Activated gamma-delta T cell treated with Interleukin-2 at 50 U/mL for 16 hours (primary cell): ENCODE measurements around the gene MRTFA.

Source experiments
- DNase-seq: peaks from one replicate; pipeline ENCODE4 v3.0.0-alpha.2; 2020

The MRTFA gene

DNA sequence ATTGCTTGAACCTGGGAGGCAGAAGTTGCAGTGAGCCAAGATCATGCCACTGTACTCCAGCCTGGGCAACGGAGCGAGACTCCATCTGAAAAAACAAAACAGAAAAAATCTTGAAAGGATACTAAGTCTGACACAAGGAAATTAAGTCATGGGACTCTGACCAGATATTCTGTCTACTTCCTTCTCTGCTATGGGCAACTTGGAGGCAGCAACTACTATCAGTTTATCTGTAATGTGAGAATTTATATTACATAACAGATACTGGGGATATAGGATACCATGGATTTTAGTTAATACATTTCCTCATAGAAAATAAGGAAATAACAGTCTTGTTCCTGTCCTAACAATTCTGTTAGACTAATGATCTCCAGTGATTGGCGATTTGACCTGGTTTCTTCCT is 267.7 kb downstream of the MRTFA start:
- DNase-seq, result no peak

DNA sequence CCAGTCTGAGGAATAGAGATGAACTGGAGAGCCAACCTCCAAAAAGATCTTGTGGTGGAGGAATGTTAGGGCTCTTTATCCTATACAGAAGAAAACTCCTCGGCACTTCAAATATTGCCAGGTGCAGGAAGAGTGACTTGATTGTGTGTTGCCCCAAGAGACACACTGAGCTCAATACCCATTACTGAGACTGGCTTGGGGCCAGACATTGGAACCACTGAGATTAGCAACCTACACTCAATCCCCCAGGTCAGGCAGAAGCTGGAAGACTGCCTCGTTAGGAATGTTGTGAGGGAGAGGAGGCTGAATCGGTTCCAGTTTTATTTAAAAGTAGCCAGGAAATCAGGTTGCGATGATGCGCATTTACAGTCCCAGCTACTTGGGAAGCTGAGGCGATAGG is 268.5 kb downstream of the MRTFA start:
- DNase-seq, result no peak

DNA sequence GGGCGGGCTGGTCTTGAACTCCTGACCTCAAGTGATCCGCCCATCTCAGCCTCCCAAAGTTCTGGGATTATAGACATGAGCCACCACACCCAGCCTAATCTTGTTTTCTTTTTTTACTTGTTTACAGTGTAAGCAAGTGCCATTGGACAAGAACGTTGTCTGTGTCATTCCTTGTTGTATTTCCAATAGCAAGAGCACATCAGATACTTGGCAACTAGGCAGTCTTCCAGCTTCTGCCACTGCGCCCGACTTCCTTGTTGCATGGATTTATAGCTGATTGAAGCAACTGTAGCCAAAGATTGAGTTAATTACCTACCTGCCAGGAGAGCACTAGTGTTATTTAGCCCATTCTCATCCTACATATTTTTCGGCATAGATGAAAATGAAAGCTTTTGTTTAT is 269.2 kb downstream of the MRTFA start:
- no peak for DNase-seq

DNA sequence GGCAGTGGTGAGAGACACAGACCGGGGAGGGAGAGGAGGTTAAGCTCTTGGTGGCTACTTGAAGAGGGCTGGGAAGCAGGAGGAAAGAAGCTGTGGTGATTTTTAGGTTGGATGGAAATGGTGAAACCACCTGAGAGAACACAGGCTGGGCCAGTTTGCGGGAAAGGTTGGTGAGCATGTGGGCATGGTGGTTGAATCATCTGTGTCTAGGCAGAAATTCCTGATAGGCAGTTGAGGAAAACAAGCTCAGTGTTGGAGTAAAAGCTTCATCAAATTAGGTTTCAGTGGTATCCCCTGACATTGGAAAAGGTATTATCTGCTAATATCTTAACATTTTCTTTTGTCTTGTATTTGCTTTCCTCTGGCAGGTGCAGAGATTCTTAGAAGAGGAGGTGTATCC is 270.5 kb downstream of the MRTFA start:
- DNase-seq, result no peak

DNA sequence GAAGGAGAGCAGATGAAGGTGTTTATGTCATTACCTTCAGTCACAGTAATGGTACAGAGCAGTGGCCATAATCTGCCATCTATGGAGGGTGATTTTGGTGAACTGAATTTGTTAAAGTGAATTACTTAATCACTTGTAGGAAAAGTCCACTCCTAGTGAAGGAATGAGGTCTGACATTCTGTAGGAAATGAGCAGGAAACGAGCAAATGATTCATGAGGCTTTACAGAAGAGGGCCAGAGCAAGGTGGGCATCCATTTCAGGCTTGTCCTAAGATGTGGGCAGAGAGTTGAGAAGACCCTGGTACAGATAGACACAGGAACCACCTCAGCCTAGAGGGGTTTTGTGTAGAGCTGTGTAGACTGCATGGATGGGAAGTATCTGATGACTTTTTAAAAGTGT is 272.1 kb downstream of the MRTFA start:
- no peak for DNase-seq

DNA sequence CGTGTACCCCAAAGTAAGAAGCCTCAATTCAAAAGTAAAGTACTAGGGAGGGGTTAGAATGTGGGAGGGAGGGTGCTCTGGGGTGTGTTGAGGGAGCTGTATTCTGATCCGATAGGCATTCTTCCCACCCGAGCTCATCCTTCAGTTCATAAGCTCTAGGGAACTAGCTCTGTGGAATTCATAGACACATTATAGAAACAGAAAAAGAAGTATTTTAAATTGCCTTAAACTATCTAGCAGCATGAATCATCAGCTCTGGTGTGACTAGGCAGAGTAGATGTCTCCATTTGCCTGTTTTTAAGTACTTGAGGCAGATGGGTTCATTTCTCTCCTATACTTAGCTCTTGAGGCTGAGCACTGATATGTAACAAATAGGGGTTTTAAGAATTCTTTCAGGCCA is 273.5 kb downstream of the MRTFA start:
- no peak for DNase-seq

DNA sequence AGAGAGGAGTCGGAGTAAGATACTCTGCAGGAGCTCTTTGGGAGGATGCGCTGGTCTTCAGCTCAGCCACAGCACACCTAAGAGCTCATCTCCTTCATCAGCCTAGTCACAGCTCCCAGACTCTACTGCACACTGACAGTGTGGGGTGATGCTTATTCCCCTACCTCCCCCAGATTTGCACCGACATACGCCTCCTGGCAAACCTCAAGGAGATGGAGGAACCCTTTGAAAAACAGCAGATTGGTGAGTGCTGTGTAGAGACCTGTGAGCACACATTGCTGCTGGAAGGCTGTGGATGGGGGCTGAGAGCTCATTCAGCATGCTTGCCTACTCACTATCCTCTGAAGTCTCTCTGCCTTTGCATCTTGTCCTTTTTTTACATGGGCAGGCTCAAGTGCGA is 275.4 kb downstream of the MRTFA start:
- DNase-seq, result no peak
